ENCODE measurements around the gene EP400. TPM values are rescaled to one million over a fixed set of nuclear protein-coding genes. Genes with fewer than 3 reads are reported as not detected.
"Not testable (repeated sequence)": the region's sequence is repeated elsewhere in the genome, so short reads cannot be mapped to it uniquely, and the experiment has no call there.

EP400 gene
- polyA plus RNA-seq, 3 donors = 6.1 to 14.3 (median 11.0) TPM

DNA sequence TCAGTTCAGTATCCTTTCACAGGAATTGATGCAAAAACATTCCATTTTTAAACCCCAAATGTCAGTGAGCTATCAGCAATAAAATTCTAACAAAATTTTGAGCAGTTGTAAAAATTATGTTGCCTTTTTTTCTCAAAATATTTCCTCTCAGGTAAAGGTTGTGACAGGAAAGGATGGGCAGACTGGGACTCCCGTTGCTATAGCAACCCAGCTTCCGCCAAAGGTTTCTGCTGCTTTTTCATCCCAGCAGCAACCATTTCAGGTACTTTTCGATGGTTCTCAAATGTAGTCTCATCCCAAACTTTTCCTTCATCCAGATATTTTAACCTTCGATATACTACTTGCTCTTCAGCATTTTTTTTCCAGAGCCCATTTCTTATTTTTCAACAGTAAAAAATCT is 13.6 kb downstream of the EP400 start:
- WGBS, 3 donors = 83 to 85% (median 84%) methylated on average over 4 of the region's 4 CpGs
- no peak overlapping the region for H3K27ac ChIP-seq (ENCODE audit: low read depth, low read length)

- H3K27ac ChIP-seq (ENCODE audit: low read depth, low read length) = no peak overlapping the region
- WGBS, 3 donors = 73 to 91% (median 79%) methylated on average over 2 of the region's 2 CpGs
These were observed 15.3 kb downstream of the EP400 start for GRCh38 chr12:131965073-131965472.

GRCh38 chr12:131971226-131971625 is 21.5 kb downstream of the EP400 start:
- no peak overlapping the region for H3K27ac ChIP-seq (ENCODE audit: low read depth, low read length)
- 39 to 58% (median 42%) methylated on average over 1 of the region's 1 CpG for WGBS, 3 donors

GRCh38 chr12:131975228-131975627 is 25.5 kb downstream of the EP400 start:
- 87 to 96% (median 91%) methylated on average over 8 of the region's 8 CpGs for WGBS, 3 donors

GRCh38 chr12:131979606-131980005 is 29.9 kb downstream of the EP400 start:
- WGBS, 3 donors = 90 to 95% (median 90%) methylated on average over 12 of the region's 12 CpGs
- H3K27ac ChIP-seq (ENCODE audit: low read depth, low read length) = no peak overlapping the region

More at GRCh38 chr12:131975228-131975627, 25.5 kb downstream of the EP400 start:
- no peak overlapping the region for H3K27ac ChIP-seq (ENCODE audit: low read depth, low read length)

GRCh38 chr12:131980263-131980662 is 30.5 kb downstream of the EP400 start:
- H3K27ac ChIP-seq (ENCODE audit: low read depth, low read length) = no peak overlapping the region
- WGBS, 3 donors = 78 to 88% (median 84%) methylated on average over 3 of the region's 3 CpGs

DNA sequence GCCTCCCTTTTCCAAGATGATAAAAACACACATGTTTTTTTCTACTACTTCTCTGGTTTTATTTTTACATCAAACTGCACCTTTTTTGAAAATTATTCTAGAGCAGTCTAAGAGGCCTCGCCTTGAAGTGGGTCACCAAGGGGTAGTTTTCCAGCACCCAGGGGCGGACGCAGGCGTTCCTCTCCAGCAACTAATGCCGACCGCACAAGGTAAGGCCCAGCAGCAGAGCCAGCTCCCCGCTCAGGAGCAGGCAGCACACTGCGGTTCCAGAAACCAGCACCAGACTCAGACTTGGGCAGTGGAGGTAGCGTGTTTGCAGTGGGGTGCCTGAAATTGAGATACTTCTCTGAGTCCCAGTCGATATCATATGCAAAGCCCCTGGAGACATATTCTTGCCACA is 31.6 kb downstream of the EP400 start:
- 94 to 96% (median 95%) methylated on average over 10 of the region's 10 CpGs for WGBS, 3 donors
- no peak overlapping the region for H3K27ac ChIP-seq (ENCODE audit: low read depth, low read length)

GRCh38 chr12:131982041-131982440 is 32.3 kb downstream of the EP400 start:
- WGBS, 3 donors = 94 to 95% (median 95%) methylated on average over 17 of the region's 17 CpGs

GRCh38 chr12:131983026-131983425 is 33.3 kb downstream of the EP400 start:
- WGBS, 3 donors = 96 to 98% (median 98%) methylated on average over 6 of the region's 6 CpGs
- H3K27ac ChIP-seq (ENCODE audit: low read depth, low read length) = no peak overlapping the region

More at GRCh38 chr12:131982041-131982440, 32.3 kb downstream of the EP400 start:
- no peak overlapping the region for H3K27ac ChIP-seq (ENCODE audit: low read depth, low read length)

DNA sequence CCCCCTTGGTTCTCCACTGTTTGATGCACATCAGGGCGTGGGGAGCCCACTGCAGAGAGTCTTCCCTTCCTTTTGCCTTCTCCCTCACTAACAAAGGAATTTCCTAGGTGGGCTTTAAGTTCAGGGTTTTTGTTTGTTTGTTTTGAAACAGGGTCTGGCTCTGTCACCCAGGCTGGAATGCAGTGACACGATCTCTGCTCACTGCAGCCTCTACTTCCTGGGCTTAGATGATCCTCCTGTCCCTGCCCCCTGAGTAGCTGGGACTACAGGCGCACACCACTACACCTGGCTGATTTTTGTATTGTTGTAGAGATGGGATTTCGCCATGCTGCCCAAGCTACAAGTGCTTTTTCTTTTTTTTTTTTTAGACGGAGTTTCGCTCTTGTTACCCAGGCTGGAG is 33.8 kb downstream of the EP400 start:
- WGBS, 3 donors = 85 to 91% (median 91%) methylated on average over 6 of the region's 6 CpGs
- no peak overlapping the region for H3K27ac ChIP-seq (ENCODE audit: low read depth, low read length)

GRCh38 chr12:131984334-131984733 is 34.6 kb downstream of the EP400 start:
- no peak overlapping the region for H3K27ac ChIP-seq (ENCODE audit: low read depth, low read length)

DNA sequence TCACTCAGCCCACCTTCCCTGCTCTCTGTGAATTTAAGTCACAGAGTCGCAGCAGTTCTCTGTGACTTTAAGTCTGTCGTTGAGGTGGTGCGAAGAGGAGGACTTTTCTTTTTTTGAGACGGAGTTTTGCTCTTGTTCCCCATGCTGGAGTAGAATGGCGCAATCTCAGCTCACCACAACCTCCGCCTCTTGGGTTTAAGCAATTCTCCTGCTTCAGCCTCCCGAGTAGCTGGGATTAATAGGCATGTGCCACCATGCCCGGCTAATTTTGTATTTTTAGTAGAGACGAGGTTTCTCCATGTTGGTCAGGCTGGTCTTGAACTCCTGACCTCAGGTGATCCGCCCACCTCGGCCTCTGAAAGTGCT is 35.8 kb downstream of the EP400 start:
- H3K27ac ChIP-seq (ENCODE audit: low read depth, low read length) = not testable (repeated sequence)
- whole genome bisulfite sequencing, 3 donors = 62 to 92% (median 65%) methylated on average over 11 of the region's 11 CpGs

More at GRCh38 chr12:131984334-131984733, 34.6 kb downstream of the EP400 start:
- WGBS, 3 donors = 69 to 98% (median 76%) methylated on average over 3 of the region's 3 CpGs

GRCh38 chr12:131986361-131986760 is 36.6 kb downstream of the EP400 start:
- WGBS, 3 donors = 95 to 98% (median 96%) methylated on average over 17 of the region's 17 CpGs
- no peak overlapping the region for H3K27ac ChIP-seq (ENCODE audit: low read depth, low read length)

- WGBS, 3 donors = 82 to 91% (median 87%) methylated on average over 5 of the region's 5 CpGs
- H3K27ac ChIP-seq (ENCODE audit: low read depth, low read length) = no peak overlapping the region
These were observed 37.2 kb downstream of the EP400 start for GRCh38 chr12:131986910-131987309.

DNA sequence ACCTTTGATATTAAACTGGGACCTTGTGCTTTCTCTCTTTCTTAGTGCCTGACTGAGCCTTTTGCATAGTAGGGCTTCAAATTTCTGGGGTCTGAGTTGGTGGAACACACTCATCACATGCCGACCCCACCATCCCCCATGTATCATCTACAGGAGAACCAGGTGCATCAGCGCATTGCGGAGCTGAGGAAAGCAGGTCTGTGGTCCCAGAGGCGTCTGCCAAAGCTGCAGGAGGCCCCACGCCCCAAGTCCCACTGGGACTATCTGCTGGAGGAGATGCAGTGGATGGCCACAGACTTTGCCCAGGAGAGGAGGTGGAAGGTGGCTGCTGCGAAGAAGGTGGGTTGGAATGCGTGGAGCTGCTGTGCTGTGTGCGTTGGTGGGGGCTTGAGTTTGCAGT is 37.8 kb downstream of the EP400 start:
- H3K27ac ChIP-seq (ENCODE audit: low read depth, low read length) = no peak overlapping the region
- WGBS, 3 donors = 93 to 96% (median 94%) methylated on average over 8 of the region's 8 CpGs

GRCh38 chr12:131988054-131988796 is 38.5 kb downstream of the EP400 start:
- WGBS, 3 donors = 81 to 88% (median 84%) methylated on average over 8 of the region's 8 CpGs
- H3K27ac ChIP-seq (ENCODE audit: low read depth, low read length) = no peak overlapping the region

DNA sequence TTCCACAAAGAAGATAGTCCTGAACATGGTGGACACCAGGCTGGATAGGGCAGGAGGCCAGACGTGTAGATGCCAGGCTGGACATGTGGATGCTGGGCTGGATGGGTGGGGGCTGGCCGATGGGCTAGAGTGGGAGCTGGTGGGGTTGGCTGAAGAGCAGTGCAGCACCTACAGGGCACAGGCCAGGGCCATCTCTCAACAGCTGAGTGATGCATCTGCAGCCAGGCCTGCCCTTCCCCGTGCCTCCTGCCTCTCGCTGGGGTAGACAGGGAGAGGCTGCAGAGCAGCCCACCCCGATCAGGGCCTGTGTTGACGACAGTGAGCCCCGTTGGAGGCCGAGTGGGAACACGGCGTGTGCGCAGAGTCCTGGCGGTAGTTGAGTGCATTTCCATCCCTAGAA is 39.3 kb downstream of the EP400 start:
- H3K27ac ChIP-seq (ENCODE audit: low read depth, low read length) = no peak overlapping the region
- WGBS, 3 donors = 90 to 92% (median 91%) methylated on average over 12 of the region's 12 CpGs

GRCh38 chr12:131990066-131990979 is 40.6 kb downstream of the EP400 start:
- 81 to 90% (median 90%) methylated on average over 24 of the region's 24 CpGs for WGBS, 3 donors
- no peak overlapping the region for H3K27ac ChIP-seq (ENCODE audit: low read depth, low read length)

DNA sequence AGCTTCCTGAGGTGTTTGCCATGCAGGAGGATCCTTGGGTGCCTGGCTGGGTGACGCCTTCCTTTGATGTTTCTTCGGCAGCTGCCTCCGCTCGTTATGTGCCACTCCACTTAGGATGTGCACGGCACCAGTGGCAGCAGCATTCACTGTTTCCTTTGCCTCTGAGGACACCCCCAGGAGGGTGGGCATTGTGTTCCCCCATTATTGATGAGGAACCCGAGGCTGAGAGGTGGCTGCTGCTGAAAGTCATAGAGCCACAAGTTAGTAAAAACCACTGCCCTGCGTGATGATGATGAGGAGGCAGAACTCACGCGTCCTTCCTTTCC is 41.2 kb downstream of the EP400 start:
- no peak overlapping the region for H3K27ac ChIP-seq (ENCODE audit: low read depth, low read length)
- WGBS, 3 donors = 86 to 88% (median 87%) methylated on average over 9 of the region's 9 CpGs

All from adipose tissue (tissue), 3 donors.